Liver (tissue), 9 donors: Measurements from ENCODE around the gene RAB4B. TPM values are rescaled to one million over a fixed set of nuclear protein-coding genes. Genes with fewer than 3 reads are reported as not detected.

Source experiments
- DNase-seq: peaks from one replicate; pipeline ENCODE4 v3.0.0-alpha.2; 2017; ENCODE audit warnings: low spot score
- H3K27ac ChIP-seq, 2 donors: one replicate each; pipeline ENCODE4 v1.7.0; 2013; ENCODE audit warnings: inconsistent platforms in 2 of 2, low read length in 2 of 2, control low read depth in 1 of 2, low read depth in 1 of 2, mild to moderate bottlenecking in 1 of 2
- H3K27me3 ChIP-seq, 4 donors: one replicate each; pipeline versions ENCODE4 v1.6.1 to v1.7.0; 2013; ENCODE audit warnings: low read length in 3 of 4, inconsistent platforms in 1 of 4, mild to moderate bottlenecking in 1 of 4, moderate library complexity in 1 of 4; ENCODE audit not compliant: control insufficient read depth in 4 of 4, insufficient read depth in 4 of 4
- H3K36me3 ChIP-seq, 4 donors: one replicate each; pipeline versions ENCODE4 v1.6.1 to v1.7.0; 2013; ENCODE audit warnings: low read length in 3 of 4, mild to moderate bottlenecking in 3 of 4, low read depth in 1 of 4, moderate library complexity in 1 of 4; ENCODE audit not compliant: control insufficient read depth in 4 of 4, insufficient read depth in 3 of 4
- H3K4me1 ChIP-seq, 4 donors: one replicate each; pipeline versions ENCODE4 v1.6.1 to v1.7.0; 2013; ENCODE audit warnings: low read length in 3 of 4, mild to moderate bottlenecking in 3 of 4, moderate library complexity in 1 of 4; ENCODE audit not compliant: control insufficient read depth in 4 of 4, insufficient read depth in 4 of 4
- H3K4me3 ChIP-seq, 3 donors: one replicate each; pipeline versions ENCODE4 v1.6.1 to v1.7.0; 2013; ENCODE audit warnings: low read length in 3 of 3, control low read depth in 1 of 3, low read depth in 1 of 3, mild to moderate bottlenecking in 1 of 3
- H3K9ac ChIP-seq, 2 donors: one replicate each; pipeline ENCODE4 v1.7.0; 2013; ENCODE audit warnings: low read length in 2 of 2, mild to moderate bottlenecking in 2 of 2, moderate library complexity in 2 of 2, control low read depth in 1 of 2, low read depth in 1 of 2
- H3K9me3 ChIP-seq, 4 donors: one replicate each; pipeline versions ENCODE4 v1.6.1 to v1.7.0; 2013; ENCODE audit warnings: low read length in 3 of 4; ENCODE audit not compliant: control insufficient read depth in 4 of 4
- EGR1 ChIP-seq, 2 donors: IDR thresholded peaks; 2 replicates each; pipeline ENCODE4 v1.6.1; 2016 to 2018; ENCODE audit warnings: antibody characterized with exemption in 2 of 2, low read depth in 2 of 2
- FOXA2 ChIP-seq: IDR thresholded peaks from 2 replicates; pipeline ENCODE4 v1.6.1; 2016; ENCODE audit warnings: antibody characterized with exemption
- GABPA ChIP-seq, 2 donors: IDR thresholded peaks in 1 of 2; conservative IDR thresholded peaks in 1 of 2; 2 replicates each; pipeline ENCODE4 v1.6.1; 2016; ENCODE audit warnings: antibody characterized with exemption in 2 of 2, mild to moderate bottlenecking in 1 of 2, moderate library complexity in 1 of 2
- HNF4A ChIP-seq, 2 donors: conservative IDR thresholded peaks; 2 replicates each; pipeline ENCODE4 v1.6.1; 2016; ENCODE audit warnings: antibody characterized with exemption in 2 of 2, mild to moderate bottlenecking in 2 of 2
- HNF4G ChIP-seq: IDR thresholded peaks from 2 replicates; pipeline ENCODE4 v1.6.1; 2016; ENCODE audit warnings: antibody characterized with exemption
- JUND ChIP-seq, 2 donors: IDR thresholded peaks; 2 replicates each; pipeline ENCODE4 v1.6.1; 2016; ENCODE audit warnings: antibody characterized with exemption in 2 of 2
- NR2F2 ChIP-seq: IDR thresholded peaks from 2 replicates; pipeline ENCODE4 v1.6.1; 2016; ENCODE audit warnings: antibody characterized with exemption
- RAD21 ChIP-seq, 2 donors: IDR thresholded peaks; 2 replicates each; pipeline ENCODE4 v1.6.1; 2016; ENCODE audit warnings: antibody characterized with exemption in 2 of 2, mild to moderate bottlenecking in 2 of 2
- REST ChIP-seq: IDR thresholded peaks from 2 replicates; pipeline ENCODE4 v1.6.1; 2016; ENCODE audit warnings: antibody characterized with exemption, mild to moderate bottlenecking
- RXRA ChIP-seq, 2 donors: IDR thresholded peaks; 2 replicates each; pipeline ENCODE4 v1.6.1; 2017 to 2018; ENCODE audit warnings: antibody characterized with exemption in 2 of 2, mild to moderate bottlenecking in 1 of 2
- SP1 ChIP-seq: IDR thresholded peaks from 2 replicates; pipeline ENCODE4 v1.6.1; 2018; ENCODE audit warnings: antibody characterized with exemption, mild to moderate bottlenecking
- TAF1 ChIP-seq: conservative IDR thresholded peaks from 2 replicates; pipeline ENCODE4 v1.6.1; 2016; ENCODE audit warnings: antibody characterized with exemption, mild to moderate bottlenecking
- YY1 ChIP-seq: IDR thresholded peaks from 2 replicates; pipeline ENCODE4 v1.6.1; 2016; ENCODE audit warnings: antibody characterized with exemption, mild to moderate bottlenecking
- WGBS: extraction: QIAGEN DNeasy Blood & Tissue Kit; methylation state at CpG from one replicate; pipeline ENCODE4 v1.1.7; 2013; 5-methylcytosine and 5-hydroxymethylcytosine counted together
- polyA plus RNA-seq, 2 donors: library from polyadenylated mRNA; stranded (reverse) in 1 of 2; unstranded in 1 of 2; fragments of 200-250 nt in 1 of 2; fragments of >200 nt in 1 of 2; fragmentation: Nextera tagmentation in 1 of 2; extraction: Ambion mirVana in 1 of 2; gene quantifications; one replicate each; pipeline versions ENCODE4 v1.2.1 to v1.2.3, GENCODE V29; 2013 to 2015
- total RNA-seq, 2 donors: library from RNA; depleted of rRNA; stranded (reverse); fragments of >200 nt; gene quantifications; one replicate each; pipeline ENCODE4 v1.2.3, GENCODE V29; 2014
- TF ChIP-seq, protein P1 (sequence below): IDR thresholded peaks from 2 replicates; pipeline ENCODE4 v1.6.1; 2016; ENCODE audit warnings: antibody characterized with exemption
- TF ChIP-seq, protein P2 (sequence below): IDR thresholded peaks from 2 replicates; pipeline ENCODE4 v1.6.1; 2016; ENCODE audit warnings: antibody characterized with exemption
- TF ChIP-seq, protein P3 (sequence below): fragments of 150-350 bp; IDR thresholded peaks from 2 replicates; pipeline ENCODE4 v1.5.1; 2017; ENCODE audit warnings: improper control_type of control experiment, low read depth, low read length; ENCODE audit not compliant: missing input control
- TF ChIP-seq, protein P4 (sequence below): IDR thresholded peaks from 2 replicates; pipeline ENCODE4 v1.6.1; 2016; ENCODE audit warnings: antibody characterized with exemption
- donor health status: healthy.
- donor health status: healthy.
- donor health status: healthy.
- donor health status: healthy.
- donor health status: healthy.

The RAB4B gene
- total and polyA plus RNA-seq, 4 donors: 5.5 to 16.9 (median 12.9) TPM

DNA sequence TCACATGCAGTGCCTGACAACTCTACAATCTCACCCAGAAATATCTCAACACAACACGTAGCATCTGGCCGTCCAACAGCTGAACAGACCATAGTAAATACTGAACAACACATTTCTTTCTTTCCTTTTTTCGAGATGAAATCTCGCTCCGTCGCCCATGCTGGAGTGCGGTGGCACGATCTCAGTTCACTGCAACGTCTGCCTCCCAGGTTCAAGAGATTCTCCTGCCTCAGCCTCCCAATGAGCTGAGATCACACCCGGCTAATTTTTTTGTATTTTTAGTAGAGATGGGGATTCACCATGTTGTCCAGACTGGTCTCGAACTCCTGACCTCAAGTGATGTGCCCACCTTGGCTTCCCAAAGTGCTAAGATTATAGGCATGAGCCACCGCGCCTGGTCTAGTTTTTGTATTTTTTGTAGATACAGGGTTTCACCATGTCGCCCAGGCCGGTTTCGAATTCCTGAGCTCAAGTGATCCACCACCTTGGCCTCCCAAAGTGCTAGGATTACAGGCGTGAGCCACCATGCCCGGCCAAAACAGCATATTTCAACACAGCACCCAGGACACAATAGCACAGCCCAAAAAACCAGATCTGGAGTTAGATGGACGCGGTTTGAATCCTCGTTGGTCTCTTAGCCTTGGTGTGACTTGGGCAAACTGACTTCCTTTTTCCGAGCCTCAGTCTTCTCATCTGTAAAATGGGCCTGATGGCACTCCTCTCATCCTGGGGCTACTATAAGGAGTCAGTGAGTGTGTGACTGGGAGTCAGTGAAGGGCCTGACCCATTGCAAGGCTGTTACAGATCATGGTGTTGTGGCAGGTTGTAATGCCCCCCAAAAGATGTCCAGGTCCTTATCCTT is 49.6 kb downstream of the RAB4B start:
- TF ChIP-seq TAF1 (no peak), GABPA (IDR thresholded peaks at IDR 0.05 in 1 of 2, conservative IDR thresholded peaks at IDR 0.05 in 1 of 2) (no peak), RAD21 (IDR thresholded peaks at IDR 0.05) (no peak), NR2F2 (no peak), YY1 (no peak), HNF4G (no peak), REST (no peak), HNF4A (conservative IDR thresholded peaks at IDR 0.05) (no peak), FOXA2 (no peak), SP1 (no peak)
- TF ChIP-seq, protein P1, sequence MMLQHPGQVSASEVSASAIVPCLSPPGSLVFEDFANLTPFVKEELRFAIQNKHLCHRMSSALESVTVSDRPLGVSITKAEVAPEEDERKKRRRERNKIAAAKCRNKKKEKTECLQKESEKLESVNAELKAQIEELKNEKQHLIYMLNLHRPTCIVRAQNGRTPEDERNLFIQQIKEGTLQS: no peak
- TF ChIP-seq, protein P2, sequence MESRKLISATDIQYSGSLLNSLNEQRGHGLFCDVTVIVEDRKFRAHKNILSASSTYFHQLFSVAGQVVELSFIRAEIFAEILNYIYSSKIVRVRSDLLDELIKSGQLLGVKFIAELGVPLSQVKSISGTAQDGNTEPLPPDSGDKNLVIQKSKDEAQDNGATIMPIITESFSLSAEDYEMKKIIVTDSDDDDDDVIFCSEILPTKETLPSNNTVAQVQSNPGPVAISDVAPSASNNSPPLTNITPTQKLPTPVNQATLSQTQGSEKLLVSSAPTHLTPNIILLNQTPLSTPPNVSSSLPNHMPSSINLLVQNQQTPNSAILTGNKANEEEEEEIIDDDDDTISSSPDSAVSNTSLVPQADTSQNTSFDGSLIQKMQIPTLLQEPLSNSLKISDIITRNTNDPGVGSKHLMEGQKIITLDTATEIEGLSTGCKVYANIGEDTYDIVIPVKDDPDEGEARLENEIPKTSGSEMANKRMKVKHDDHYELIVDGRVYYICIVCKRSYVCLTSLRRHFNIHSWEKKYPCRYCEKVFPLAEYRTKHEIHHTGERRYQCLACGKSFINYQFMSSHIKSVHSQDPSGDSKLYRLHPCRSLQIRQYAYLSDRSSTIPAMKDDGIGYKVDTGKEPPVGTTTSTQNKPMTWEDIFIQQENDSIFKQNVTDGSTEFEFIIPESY: no peak
- TF ChIP-seq, protein P3, sequence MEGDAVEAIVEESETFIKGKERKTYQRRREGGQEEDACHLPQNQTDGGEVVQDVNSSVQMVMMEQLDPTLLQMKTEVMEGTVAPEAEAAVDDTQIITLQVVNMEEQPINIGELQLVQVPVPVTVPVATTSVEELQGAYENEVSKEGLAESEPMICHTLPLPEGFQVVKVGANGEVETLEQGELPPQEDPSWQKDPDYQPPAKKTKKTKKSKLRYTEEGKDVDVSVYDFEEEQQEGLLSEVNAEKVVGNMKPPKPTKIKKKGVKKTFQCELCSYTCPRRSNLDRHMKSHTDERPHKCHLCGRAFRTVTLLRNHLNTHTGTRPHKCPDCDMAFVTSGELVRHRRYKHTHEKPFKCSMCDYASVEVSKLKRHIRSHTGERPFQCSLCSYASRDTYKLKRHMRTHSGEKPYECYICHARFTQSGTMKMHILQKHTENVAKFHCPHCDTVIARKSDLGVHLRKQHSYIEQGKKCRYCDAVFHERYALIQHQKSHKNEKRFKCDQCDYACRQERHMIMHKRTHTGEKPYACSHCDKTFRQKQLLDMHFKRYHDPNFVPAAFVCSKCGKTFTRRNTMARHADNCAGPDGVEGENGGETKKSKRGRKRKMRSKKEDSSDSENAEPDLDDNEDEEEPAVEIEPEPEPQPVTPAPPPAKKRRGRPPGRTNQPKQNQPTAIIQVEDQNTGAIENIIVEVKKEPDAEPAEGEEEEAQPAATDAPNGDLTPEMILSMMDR: no peak
- TF ChIP-seq, protein P4, sequence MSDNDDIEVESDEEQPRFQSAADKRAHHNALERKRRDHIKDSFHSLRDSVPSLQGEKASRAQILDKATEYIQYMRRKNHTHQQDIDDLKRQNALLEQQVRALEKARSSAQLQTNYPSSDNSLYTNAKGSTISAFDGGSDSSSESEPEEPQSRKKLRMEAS: no peak
- Histone ChIP-seq H3K27me3 (no peaks in the 10 kb centered on the region), H3K27ac (no peak overlapping the region), H3K9me3 (no peaks in the 10 kb centered on the region), H3K4me3 (no peak overlapping the region), H3K9ac (no peak overlapping the region), H3K36me3 (peaks cover 0 to 10% (median 4%) of the 10 kb centered on the region in 4 donors), H3K4me1 (peaks cover 6 to 40% (median 19%) of the 10 kb centered on the region in 4 donors)
- no peak for DNase-seq
- WGBS: 96% methylated on average over 22 of the region's 22 CpGs

- H3K27me3 ChIP-seq: no peaks in the 10 kb centered on the region
- H3K9me3 ChIP-seq: no peaks in the 10 kb centered on the region
- H3K36me3 ChIP-seq: peaks cover 0 to 10% (median 4%) of the 10 kb centered on the region in 4 donors
- no peak for DNase-seq
- no peak overlapping the region for H3K4me3 ChIP-seq
- no peak overlapping the region for H3K9ac ChIP-seq
- peaks cover 3 to 29% (median 7%) of the 10 kb centered on the region in 4 donors for H3K4me1 ChIP-seq
- no peak overlapping the region for H3K27ac ChIP-seq
- TF ChIP-seq, protein P4: no peak
- TF ChIP-seq, protein P3: no peak
- TF ChIP-seq HNF4G (no peak), SP1 (no peak), TAF1 (no peak), YY1 (no peak), FOXA2 (no peak), EGR1 (IDR thresholded peaks at IDR 0.05; ENCODE audit: low read depth in 2 of 2) (no peak), JUND (IDR thresholded peaks at IDR 0.05) (no peak), RXRA (IDR thresholded peaks at IDR 0.05) (no peak), NR2F2 (no peak)
- TF ChIP-seq, protein P1: no peak
- TF ChIP-seq, protein P2: no peak
Measured at GRCh38 chr19:40829205-40829604, 51.2 kb downstream of the RAB4B start.
